Measurements from ENCODE around the gene POLE4. TPM values are rescaled to one million over a fixed set of nuclear protein-coding genes. Genes with fewer than 3 reads are reported as not detected.

POLE4 gene
- total RNA-seq, 4 donors from 2014 or later: 27.5 to 339 (median 46.0) TPM

DNA sequence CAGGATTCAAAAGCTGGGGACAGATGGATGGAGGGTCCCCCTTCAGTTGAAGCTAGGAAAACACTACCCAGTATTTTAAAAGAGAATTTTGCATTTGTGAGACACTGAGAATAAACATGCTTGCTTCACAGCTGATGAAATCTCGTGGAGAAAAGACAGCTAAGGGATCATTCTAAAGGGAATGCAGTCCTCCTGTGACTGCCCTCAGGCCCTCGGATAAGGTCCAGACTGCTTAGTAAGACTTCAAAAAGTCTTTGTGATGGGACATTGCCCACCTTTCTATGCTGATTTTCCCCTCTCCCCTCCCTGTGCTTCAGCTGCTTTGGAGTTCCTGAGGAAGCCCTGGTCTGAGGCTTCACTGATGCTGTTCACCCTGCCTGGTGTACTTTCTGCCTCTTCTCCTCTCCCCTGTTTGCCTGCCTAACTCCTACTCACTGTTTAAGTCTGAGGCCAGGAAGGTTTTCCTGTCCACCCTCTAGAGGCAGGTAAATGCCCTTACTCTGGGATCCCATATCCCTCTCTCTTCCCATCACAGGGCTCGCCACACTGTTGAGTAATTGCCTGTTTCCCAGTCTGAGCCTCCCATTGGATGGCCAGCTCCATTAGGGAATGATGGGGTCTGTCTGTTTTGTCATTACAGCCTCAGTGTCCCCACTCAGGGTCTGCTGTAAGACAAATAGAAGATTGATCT is 26.6 kb downstream of the POLE4 start:
- in situ Hi-C loops (cut with MboI; ENCODE audit: low pct_ligation_motif_present in 1 of 4, low pct_unique_long_range_greater_than_20kb in 1 of 4, low sequenced_read_pairs in 3 of 4) (no loop called here), intact Hi-C loops (cut with DNase I; ENCODE audit: low total_unique reads) (no loop called here)
- no peak overlapping the region for H3K4me3 ChIP-seq
- no peaks in the 10 kb centered on the region for H3K4me1 ChIP-seq
- whole genome bisulfite sequencing, 2 donors (ENCODE audit: low coverage in 1 of 2): 80 to 92% methylated on average over 2 to 3 of the region's 3 CpGs
- H3K9me3 ChIP-seq: no peaks in the 10 kb centered on the region
- no peak for DNase-seq
- no peak overlapping the region for H3K27ac ChIP-seq
- no peaks in the 10 kb centered on the region for H3K27me3 ChIP-seq
- no peak for TF ChIP-seq POLR2AphosphoS5 (IDR thresholded peaks at IDR 0.05)
- no peak for TF ChIP-seq EP300 (IDR thresholded peaks at IDR 0.05; ENCODE audit: low read depth)
- TF ChIP-seq POLR2A (IDR thresholded peaks at IDR 0.05): no peak
- TF ChIP-seq, protein P1, sequence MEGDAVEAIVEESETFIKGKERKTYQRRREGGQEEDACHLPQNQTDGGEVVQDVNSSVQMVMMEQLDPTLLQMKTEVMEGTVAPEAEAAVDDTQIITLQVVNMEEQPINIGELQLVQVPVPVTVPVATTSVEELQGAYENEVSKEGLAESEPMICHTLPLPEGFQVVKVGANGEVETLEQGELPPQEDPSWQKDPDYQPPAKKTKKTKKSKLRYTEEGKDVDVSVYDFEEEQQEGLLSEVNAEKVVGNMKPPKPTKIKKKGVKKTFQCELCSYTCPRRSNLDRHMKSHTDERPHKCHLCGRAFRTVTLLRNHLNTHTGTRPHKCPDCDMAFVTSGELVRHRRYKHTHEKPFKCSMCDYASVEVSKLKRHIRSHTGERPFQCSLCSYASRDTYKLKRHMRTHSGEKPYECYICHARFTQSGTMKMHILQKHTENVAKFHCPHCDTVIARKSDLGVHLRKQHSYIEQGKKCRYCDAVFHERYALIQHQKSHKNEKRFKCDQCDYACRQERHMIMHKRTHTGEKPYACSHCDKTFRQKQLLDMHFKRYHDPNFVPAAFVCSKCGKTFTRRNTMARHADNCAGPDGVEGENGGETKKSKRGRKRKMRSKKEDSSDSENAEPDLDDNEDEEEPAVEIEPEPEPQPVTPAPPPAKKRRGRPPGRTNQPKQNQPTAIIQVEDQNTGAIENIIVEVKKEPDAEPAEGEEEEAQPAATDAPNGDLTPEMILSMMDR (IDR thresholded peaks at IDR 0.05): no peak
- H3K36me3 ChIP-seq: no peaks in the 10 kb centered on the region

DNA sequence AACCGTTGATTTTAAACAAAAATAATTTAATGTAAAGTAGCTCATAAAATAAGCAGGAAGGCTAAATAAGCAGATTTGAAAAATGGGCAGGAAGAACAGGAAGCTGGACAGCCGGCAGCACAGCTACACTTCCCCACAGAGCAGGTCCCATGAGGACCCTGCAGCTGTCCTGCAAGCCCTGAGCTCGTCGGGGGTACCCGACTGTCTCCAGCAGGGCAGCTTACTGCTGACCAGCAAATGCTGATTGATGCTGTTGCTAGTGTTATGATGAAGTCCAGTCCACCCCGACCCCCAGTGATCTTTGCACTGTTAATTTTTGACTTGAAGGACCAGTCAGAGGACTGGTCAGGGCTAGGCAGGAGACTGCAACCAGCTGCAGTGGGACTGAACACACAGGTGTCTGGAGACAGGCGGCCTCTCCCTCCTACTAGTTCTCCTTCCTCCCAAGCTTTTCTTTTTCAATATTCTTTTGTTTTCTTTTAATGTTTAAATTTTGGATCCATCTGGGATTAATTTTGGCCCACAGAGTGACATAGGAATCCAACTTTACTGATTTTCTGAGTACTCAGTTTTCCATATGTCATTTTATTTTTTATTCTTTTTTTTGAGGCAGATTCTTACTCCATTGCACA is 27.7 kb downstream of the POLE4 start:
- intact Hi-C loops (cut with DNase I; ENCODE audit: low total_unique reads) (no loop called here), in situ Hi-C loops (cut with MboI; ENCODE audit: low pct_ligation_motif_present in 1 of 4, low pct_unique_long_range_greater_than_20kb in 1 of 4, low sequenced_read_pairs in 3 of 4) (no loop called here)
- 39 to 66% methylated on average over 2 to 7 of the region's 7 CpGs for WGBS, 2 donors (ENCODE audit: low coverage in 1 of 2)
- H3K4me1 ChIP-seq: no peaks in the 10 kb centered on the region
- TF ChIP-seq POLR2A (IDR thresholded peaks at IDR 0.05) (no peak), POLR2AphosphoS5 (IDR thresholded peaks at IDR 0.05) (no peak), EP300 (IDR thresholded peaks at IDR 0.05; ENCODE audit: low read depth) (no peak)
- TF ChIP-seq, protein P1 (IDR thresholded peaks at IDR 0.05): no peak
- H3K4me3 ChIP-seq: no peak overlapping the region
- no peaks in the 10 kb centered on the region for H3K9me3 ChIP-seq
- no peaks in the 10 kb centered on the region for H3K27me3 ChIP-seq
- no peak overlapping the region for H3K27ac ChIP-seq
- no peak for DNase-seq
- H3K36me3 ChIP-seq: no peaks in the 10 kb centered on the region

DNA sequence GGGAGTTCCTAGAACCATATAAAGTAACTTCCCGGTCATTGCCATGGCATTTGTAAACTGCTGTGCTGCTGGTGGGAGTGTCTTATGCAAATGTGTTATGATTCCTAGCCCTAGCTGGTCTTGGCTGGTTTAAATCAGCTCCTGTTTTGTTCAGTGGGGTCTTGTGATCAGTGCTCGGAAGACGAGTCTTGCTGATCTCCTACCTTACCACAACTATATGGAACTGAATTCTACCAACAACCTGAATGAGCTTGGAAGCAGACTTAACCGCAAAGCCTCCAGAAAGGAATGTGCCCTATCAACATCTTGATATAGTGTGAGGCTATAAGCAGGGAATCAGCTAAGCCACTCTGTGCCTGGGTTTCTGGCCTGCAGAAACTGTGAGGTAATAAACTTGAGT is 33.5 kb downstream of the POLE4 start:
- Histone ChIP-seq H3K9me3 (no peaks in the 10 kb centered on the region), H3K4me1 (no peaks in the 10 kb centered on the region), H3K36me3 (no peaks in the 10 kb centered on the region), H3K27me3 (no peaks in the 10 kb centered on the region), H3K4me3 (no peak overlapping the region), H3K27ac (no peak overlapping the region)
- TF ChIP-seq EP300 (IDR thresholded peaks at IDR 0.05; ENCODE audit: low read depth) (no peak), POLR2A (IDR thresholded peaks at IDR 0.05) (no peak), POLR2AphosphoS5 (IDR thresholded peaks at IDR 0.05) (no peak)
- TF ChIP-seq, protein P1 (IDR thresholded peaks at IDR 0.05): no peak
- DNase-seq: no peak
- intact Hi-C loops (cut with DNase I; ENCODE audit: low total_unique reads) (no loop called here), in situ Hi-C loops (cut with MboI; ENCODE audit: low pct_ligation_motif_present in 1 of 4, low pct_unique_long_range_greater_than_20kb in 1 of 4, low sequenced_read_pairs in 3 of 4) (no loop called here)
- 72 to 92% methylated on average over 2 to 4 of the region's 4 CpGs for WGBS, 2 donors (ENCODE audit: low coverage in 1 of 2)

DNA sequence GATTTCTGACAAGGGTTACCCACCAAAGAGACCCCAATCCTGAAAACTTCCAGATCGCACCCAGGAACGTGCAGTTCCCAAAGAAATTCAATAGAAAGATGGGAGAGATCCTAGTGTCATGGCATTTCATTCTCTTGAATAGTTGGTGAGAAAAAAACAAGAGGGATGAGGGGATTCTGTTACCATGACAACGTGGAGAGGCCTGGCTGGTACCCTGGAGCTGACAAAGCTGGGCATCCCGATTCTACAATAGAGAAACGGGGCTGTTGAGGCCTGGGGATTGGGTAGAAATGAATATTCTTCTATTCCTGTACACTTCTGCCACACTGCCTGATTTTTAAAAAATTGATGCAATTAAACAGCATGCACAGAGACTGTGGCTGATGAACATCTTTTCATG is 41.0 kb downstream of the POLE4 start:
- TF ChIP-seq EP300 (IDR thresholded peaks at IDR 0.05; ENCODE audit: low read depth): no peak
- TF ChIP-seq, protein P1 (IDR thresholded peaks at IDR 0.05): no peak
- no peak for TF ChIP-seq POLR2AphosphoS5 (IDR thresholded peaks at IDR 0.05)
- TF ChIP-seq POLR2A (IDR thresholded peaks at IDR 0.05): no peak
- Histone ChIP-seq H3K4me1 (no peaks in the 10 kb centered on the region), H3K4me3 (no peak overlapping the region), H3K36me3 (no peaks in the 10 kb centered on the region), H3K9me3 (no peaks in the 10 kb centered on the region), H3K27me3 (no peaks in the 10 kb centered on the region), H3K27ac (no peak overlapping the region)
- in situ Hi-C loops (cut with MboI; ENCODE audit: low pct_ligation_motif_present in 1 of 4, low pct_unique_long_range_greater_than_20kb in 1 of 4, low sequenced_read_pairs in 3 of 4) (no loop called here), intact Hi-C loops (cut with DNase I; ENCODE audit: low total_unique reads) (no loop called here)
- WGBS, 2 donors (ENCODE audit: low coverage in 1 of 2): 92 to 100% methylated on average over 4 to 5 of the region's 5 CpGs
- DNase-seq: no peak

All from transverse colon (tissue), 4 donors.